Liver (tissue), 3 donors: Measurements from ENCODE around the gene MRPL49.

ENCODE experiments used
- EGR1 ChIP-seq, 2 donors: IDR thresholded peaks; 2 replicates each; pipeline ENCODE4 v1.6.1; 2016 to 2018; ENCODE audit warnings: antibody characterized with exemption in 2 of 2, low read depth in 2 of 2
- JUND ChIP-seq, 2 donors: IDR thresholded peaks; 2 replicates each; pipeline ENCODE4 v1.6.1; 2016; ENCODE audit warnings: antibody characterized with exemption in 2 of 2
- NR2F2 ChIP-seq: IDR thresholded peaks from 2 replicates; pipeline ENCODE4 v1.6.1; 2016; ENCODE audit warnings: antibody characterized with exemption
- RAD21 ChIP-seq, 2 donors: IDR thresholded peaks; 2 replicates each; pipeline ENCODE4 v1.6.1; 2016; ENCODE audit warnings: antibody characterized with exemption in 2 of 2, mild to moderate bottlenecking in 2 of 2
- RXRA ChIP-seq, 2 donors: IDR thresholded peaks; 2 replicates each; pipeline ENCODE4 v1.6.1; 2017 to 2018; ENCODE audit warnings: antibody characterized with exemption in 2 of 2, mild to moderate bottlenecking in 1 of 2
- SP1 ChIP-seq: IDR thresholded peaks from 2 replicates; pipeline ENCODE4 v1.6.1; 2018; ENCODE audit warnings: antibody characterized with exemption, mild to moderate bottlenecking
- TAF1 ChIP-seq: conservative IDR thresholded peaks from 2 replicates; pipeline ENCODE4 v1.6.1; 2016; ENCODE audit warnings: antibody characterized with exemption, mild to moderate bottlenecking
- YY1 ChIP-seq: IDR thresholded peaks from 2 replicates; pipeline ENCODE4 v1.6.1; 2016; ENCODE audit warnings: antibody characterized with exemption, mild to moderate bottlenecking
- TF ChIP-seq, protein P1 (sequence below): fragments of 150-350 bp; IDR thresholded peaks from 2 replicates; pipeline ENCODE4 v1.5.1; 2017; ENCODE audit warnings: improper control_type of control experiment, low read depth, low read length; ENCODE audit not compliant: missing input control
- TF ChIP-seq, protein P2 (sequence below): IDR thresholded peaks from 2 replicates; pipeline ENCODE4 v1.6.1; 2016; ENCODE audit warnings: antibody characterized with exemption, mild to moderate bottlenecking
- TF ChIP-seq, protein P3 (sequence below): IDR thresholded peaks from 2 replicates; pipeline ENCODE4 v1.6.1; 2016; ENCODE audit warnings: antibody characterized with exemption
- TF ChIP-seq, protein P4 (sequence below): IDR thresholded peaks from 2 replicates; pipeline ENCODE4 v1.6.1; 2016; ENCODE audit warnings: antibody characterized with exemption
- TF ChIP-seq, protein P5 (sequence below): IDR thresholded peaks from 2 replicates; pipeline ENCODE4 v1.6.1; 2016; ENCODE audit warnings: antibody characterized with exemption
- donor health status: healthy.
- donor health status: healthy.

DNA sequence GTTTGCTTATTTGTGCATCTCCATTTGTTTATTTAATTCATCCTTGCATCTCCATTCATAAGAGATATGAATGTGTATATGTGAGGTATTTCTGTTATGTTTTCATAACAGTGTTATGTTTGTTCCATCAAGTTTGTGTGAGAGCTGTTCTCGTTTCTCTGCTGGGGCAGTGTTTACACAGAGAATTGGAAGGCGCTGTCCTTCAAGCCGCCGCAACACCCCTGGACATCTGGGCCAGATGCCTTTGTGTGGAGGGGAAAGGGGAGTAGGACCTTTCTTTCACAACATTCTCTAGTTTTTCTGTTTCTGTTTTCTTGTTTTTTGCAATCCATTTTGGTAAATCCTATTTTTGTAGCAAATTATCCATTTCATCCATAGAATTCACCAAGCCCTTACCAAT, 17.5 kb upstream of the MRPL49 start:
- TF ChIP-seq, protein P1, sequence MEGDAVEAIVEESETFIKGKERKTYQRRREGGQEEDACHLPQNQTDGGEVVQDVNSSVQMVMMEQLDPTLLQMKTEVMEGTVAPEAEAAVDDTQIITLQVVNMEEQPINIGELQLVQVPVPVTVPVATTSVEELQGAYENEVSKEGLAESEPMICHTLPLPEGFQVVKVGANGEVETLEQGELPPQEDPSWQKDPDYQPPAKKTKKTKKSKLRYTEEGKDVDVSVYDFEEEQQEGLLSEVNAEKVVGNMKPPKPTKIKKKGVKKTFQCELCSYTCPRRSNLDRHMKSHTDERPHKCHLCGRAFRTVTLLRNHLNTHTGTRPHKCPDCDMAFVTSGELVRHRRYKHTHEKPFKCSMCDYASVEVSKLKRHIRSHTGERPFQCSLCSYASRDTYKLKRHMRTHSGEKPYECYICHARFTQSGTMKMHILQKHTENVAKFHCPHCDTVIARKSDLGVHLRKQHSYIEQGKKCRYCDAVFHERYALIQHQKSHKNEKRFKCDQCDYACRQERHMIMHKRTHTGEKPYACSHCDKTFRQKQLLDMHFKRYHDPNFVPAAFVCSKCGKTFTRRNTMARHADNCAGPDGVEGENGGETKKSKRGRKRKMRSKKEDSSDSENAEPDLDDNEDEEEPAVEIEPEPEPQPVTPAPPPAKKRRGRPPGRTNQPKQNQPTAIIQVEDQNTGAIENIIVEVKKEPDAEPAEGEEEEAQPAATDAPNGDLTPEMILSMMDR = no peak
- TF ChIP-seq, protein P2, sequence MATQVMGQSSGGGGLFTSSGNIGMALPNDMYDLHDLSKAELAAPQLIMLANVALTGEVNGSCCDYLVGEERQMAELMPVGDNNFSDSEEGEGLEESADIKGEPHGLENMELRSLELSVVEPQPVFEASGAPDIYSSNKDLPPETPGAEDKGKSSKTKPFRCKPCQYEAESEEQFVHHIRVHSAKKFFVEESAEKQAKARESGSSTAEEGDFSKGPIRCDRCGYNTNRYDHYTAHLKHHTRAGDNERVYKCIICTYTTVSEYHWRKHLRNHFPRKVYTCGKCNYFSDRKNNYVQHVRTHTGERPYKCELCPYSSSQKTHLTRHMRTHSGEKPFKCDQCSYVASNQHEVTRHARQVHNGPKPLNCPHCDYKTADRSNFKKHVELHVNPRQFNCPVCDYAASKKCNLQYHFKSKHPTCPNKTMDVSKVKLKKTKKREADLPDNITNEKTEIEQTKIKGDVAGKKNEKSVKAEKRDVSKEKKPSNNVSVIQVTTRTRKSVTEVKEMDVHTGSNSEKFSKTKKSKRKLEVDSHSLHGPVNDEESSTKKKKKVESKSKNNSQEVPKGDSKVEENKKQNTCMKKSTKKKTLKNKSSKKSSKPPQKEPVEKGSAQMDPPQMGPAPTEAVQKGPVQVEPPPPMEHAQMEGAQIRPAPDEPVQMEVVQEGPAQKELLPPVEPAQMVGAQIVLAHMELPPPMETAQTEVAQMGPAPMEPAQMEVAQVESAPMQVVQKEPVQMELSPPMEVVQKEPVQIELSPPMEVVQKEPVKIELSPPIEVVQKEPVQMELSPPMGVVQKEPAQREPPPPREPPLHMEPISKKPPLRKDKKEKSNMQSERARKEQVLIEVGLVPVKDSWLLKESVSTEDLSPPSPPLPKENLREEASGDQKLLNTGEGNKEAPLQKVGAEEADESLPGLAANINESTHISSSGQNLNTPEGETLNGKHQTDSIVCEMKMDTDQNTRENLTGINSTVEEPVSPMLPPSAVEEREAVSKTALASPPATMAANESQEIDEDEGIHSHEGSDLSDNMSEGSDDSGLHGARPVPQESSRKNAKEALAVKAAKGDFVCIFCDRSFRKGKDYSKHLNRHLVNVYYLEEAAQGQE = no peak
- TF ChIP-seq JUND (IDR thresholded peaks at IDR 0.05) (no peak), RXRA (IDR thresholded peaks at IDR 0.05) (no peak), YY1 (no peak), TAF1 (no peak), SP1 (no peak), EGR1 (IDR thresholded peaks at IDR 0.05; ENCODE audit: low read depth in 2 of 2) (no peak), RAD21 (IDR thresholded peaks at IDR 0.05) (no peak), NR2F2 (no peak)
- TF ChIP-seq, protein P3, sequence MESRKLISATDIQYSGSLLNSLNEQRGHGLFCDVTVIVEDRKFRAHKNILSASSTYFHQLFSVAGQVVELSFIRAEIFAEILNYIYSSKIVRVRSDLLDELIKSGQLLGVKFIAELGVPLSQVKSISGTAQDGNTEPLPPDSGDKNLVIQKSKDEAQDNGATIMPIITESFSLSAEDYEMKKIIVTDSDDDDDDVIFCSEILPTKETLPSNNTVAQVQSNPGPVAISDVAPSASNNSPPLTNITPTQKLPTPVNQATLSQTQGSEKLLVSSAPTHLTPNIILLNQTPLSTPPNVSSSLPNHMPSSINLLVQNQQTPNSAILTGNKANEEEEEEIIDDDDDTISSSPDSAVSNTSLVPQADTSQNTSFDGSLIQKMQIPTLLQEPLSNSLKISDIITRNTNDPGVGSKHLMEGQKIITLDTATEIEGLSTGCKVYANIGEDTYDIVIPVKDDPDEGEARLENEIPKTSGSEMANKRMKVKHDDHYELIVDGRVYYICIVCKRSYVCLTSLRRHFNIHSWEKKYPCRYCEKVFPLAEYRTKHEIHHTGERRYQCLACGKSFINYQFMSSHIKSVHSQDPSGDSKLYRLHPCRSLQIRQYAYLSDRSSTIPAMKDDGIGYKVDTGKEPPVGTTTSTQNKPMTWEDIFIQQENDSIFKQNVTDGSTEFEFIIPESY = no peak
- TF ChIP-seq, protein P4, sequence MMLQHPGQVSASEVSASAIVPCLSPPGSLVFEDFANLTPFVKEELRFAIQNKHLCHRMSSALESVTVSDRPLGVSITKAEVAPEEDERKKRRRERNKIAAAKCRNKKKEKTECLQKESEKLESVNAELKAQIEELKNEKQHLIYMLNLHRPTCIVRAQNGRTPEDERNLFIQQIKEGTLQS = no peak
- TF ChIP-seq, protein P5, sequence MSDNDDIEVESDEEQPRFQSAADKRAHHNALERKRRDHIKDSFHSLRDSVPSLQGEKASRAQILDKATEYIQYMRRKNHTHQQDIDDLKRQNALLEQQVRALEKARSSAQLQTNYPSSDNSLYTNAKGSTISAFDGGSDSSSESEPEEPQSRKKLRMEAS = no peak
